Stimulated activated CD4-positive, alpha-beta T cell treated with anti-CD3 and anti-CD28 coated beads, Interleukin-12 subunit alpha, Interleukin-12 subunit beta, amount 100 ng/mL, for 4 hours (primary cell): ENCODE results near the gene ZBTB7C.

Source experiments
- DNase-seq: peaks from one replicate; pipeline ENCODE4 v3.0.0-alpha.2; 2020

The ZBTB7C gene

GRCh38 chr18:48158721-48159120, 250.5 kb downstream of the ZBTB7C start:
- no peak for DNase-seq

GRCh38 chr18:48157956-48158355, 251.2 kb downstream of the ZBTB7C start:
- DNase-seq: no peak

- DNase-seq: no peak
Measured at GRCh38 chr18:48155856-48156255, 253.3 kb downstream of the ZBTB7C start.

GRCh38 chr18:48154828-48155227, 254.4 kb downstream of the ZBTB7C start:
- no peak for DNase-seq

- no peak for DNase-seq
Measured at GRCh38 chr18:48153613-48154481, 255.3 kb downstream of the ZBTB7C start.

- DNase-seq: no peak
Measured at GRCh38 chr18:48152549-48152948, 256.6 kb downstream of the ZBTB7C start.

- DNase-seq: no peak
Measured at GRCh38 chr18:48151421-48152065, 257.6 kb downstream of the ZBTB7C start.

GRCh38 chr18:48149020-48149685, 260.0 kb downstream of the ZBTB7C start:
- DNase-seq: no peak

GRCh38 chr18:48142994-48143393, 266.2 kb downstream of the ZBTB7C start:
- no peak for DNase-seq

GRCh38 chr18:48142353-48142752, 266.8 kb downstream of the ZBTB7C start:
- no peak for DNase-seq

- no peak for DNase-seq
Measured at GRCh38 chr18:48140731-48141130, 268.5 kb downstream of the ZBTB7C start.

- DNase-seq: no peak
Measured at GRCh38 chr18:48139431-48140347, 269.5 kb downstream of the ZBTB7C start.

GRCh38 chr18:48138660-48139430, 270.3 kb downstream of the ZBTB7C start:
- DNase-seq: no peak

- no peak for DNase-seq
Measured at GRCh38 chr18:48138210-48138609, 271.0 kb downstream of the ZBTB7C start.

- DNase-seq: no peak
Measured at GRCh38 chr18:48137374-48138081, 271.7 kb downstream of the ZBTB7C start.

GRCh38 chr18:48136827-48137373, 272.3 kb downstream of the ZBTB7C start:
- no peak for DNase-seq

GRCh38 chr18:48136051-48136826, 272.9 kb downstream of the ZBTB7C start:
- DNase-seq: no peak

- DNase-seq: no peak
Measured at GRCh38 chr18:48135436-48135966, 273.7 kb downstream of the ZBTB7C start.

GRCh38 chr18:48134609-48135008, 274.6 kb downstream of the ZBTB7C start:
- DNase-seq: no peak
